ENCODE measurements around the gene CEP135. TPM values are rescaled to one million over a fixed set of nuclear protein-coding genes. Genes with fewer than 3 reads are reported as not detected.

CEP135 gene
- total and polyA plus RNA-seq, 9 donors: 4.3 to 11.5 (median 8.2) TPM

DNA sequence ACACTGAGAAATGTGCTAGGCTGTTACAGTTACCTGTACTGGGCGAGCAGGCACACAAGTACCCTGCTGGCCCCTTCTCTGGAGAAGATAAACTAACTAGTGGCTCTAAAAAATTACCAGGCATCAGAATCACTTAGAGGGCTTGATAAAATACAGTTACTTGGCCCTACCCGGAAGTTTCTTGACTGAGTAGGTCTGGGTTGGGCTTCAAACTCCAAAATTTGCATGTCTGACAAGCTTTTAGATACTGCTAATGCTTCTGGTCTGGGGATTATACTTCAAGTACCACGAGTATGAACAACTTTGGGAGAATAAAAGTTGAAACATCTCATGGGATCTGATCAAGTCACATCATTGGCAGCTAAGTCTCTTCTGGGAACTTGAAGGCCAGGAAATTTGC lies 30.8 kb downstream of the CEP135 start:
- TF ChIP-seq POLR2A (IDR thresholded peaks at IDR 0.05) (no peak), EP300 (IDR thresholded peaks at IDR 0.05) (no peak)
- TF ChIP-seq, protein P1, sequence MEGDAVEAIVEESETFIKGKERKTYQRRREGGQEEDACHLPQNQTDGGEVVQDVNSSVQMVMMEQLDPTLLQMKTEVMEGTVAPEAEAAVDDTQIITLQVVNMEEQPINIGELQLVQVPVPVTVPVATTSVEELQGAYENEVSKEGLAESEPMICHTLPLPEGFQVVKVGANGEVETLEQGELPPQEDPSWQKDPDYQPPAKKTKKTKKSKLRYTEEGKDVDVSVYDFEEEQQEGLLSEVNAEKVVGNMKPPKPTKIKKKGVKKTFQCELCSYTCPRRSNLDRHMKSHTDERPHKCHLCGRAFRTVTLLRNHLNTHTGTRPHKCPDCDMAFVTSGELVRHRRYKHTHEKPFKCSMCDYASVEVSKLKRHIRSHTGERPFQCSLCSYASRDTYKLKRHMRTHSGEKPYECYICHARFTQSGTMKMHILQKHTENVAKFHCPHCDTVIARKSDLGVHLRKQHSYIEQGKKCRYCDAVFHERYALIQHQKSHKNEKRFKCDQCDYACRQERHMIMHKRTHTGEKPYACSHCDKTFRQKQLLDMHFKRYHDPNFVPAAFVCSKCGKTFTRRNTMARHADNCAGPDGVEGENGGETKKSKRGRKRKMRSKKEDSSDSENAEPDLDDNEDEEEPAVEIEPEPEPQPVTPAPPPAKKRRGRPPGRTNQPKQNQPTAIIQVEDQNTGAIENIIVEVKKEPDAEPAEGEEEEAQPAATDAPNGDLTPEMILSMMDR (IDR thresholded peaks at IDR 0.05): no peak
- no peaks in the 10 kb centered on the region for H3K9me3 ChIP-seq
- H3K4me1 ChIP-seq (ENCODE audit: insufficient read depth): no peaks in the 10 kb centered on the region
- intact Hi-C loops (cut with DNase I): no loop called here
- 74 to 93% (median 84%) methylated on average over 3 of the region's 3 CpGs for WGBS, 3 donors
- H3K36me3 ChIP-seq: no peaks in the 10 kb centered on the region
- no peak overlapping the region for H3K4me3 ChIP-seq
- no peaks in the 10 kb centered on the region for H3K27me3 ChIP-seq
- no peak for DNase-seq
- no peak overlapping the region for H3K27ac ChIP-seq

DNA sequence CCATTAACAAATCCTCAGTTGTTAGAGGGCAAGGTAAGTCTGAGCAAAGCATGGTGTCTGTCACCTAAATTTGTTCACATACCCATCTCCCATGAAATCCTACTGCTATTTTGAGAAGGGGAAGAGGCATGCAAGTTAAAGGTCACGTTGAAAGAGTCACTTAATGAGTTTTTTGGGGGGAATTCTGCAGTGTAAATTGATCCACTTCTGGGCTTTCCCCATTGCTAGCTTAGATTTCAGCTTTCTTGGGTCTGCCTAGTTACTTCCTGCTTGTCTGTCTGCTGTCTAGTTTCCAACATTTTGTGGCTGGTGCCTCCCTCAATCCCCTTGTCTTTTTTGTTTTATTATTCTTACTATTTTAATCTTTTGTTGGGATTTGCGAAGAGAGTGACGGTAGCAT lies 32.0 kb downstream of the CEP135 start:
- Histone ChIP-seq H3K27ac (no peak overlapping the region), H3K27me3 (no peaks in the 10 kb centered on the region), H3K4me3 (no peak overlapping the region), H3K4me1 (ENCODE audit: insufficient read depth) (no peaks in the 10 kb centered on the region), H3K36me3 (no peaks in the 10 kb centered on the region), H3K9me3 (no peaks in the 10 kb centered on the region)
- TF ChIP-seq, protein P1 (IDR thresholded peaks at IDR 0.05): no peak
- TF ChIP-seq EP300 (IDR thresholded peaks at IDR 0.05) (no peak), POLR2A (IDR thresholded peaks at IDR 0.05) (no peak)
- WGBS, 3 donors: 59 to 86% (median 74%) methylated on average over 3 of the region's 3 CpGs
- intact Hi-C loops (cut with DNase I): no loop called here
- no peak for DNase-seq

DNA sequence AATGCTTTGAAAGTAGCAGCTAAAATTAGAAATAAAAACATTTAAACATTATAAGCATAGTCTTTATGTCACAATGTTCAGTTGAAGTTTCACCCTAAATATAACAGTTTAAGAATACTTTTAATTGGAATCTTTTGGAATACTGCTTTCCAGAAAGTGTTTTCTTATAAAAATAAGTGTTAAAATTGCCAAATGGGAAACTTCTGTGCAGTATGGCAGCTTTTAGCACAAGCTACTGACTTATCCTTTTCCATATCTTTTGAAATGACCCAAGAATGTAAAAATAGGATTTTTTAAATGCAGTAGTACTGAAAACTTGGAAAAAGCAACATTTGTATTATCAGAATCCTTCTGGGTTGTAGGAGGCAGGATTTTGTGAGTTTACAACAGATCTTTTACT lies 34.2 kb downstream of the CEP135 start:
- H3K27me3 ChIP-seq: no peaks in the 10 kb centered on the region
- H3K4me1 ChIP-seq (ENCODE audit: insufficient read depth): no peaks in the 10 kb centered on the region
- no peak for DNase-seq
- H3K27ac ChIP-seq: no peak overlapping the region
- intact Hi-C loops (cut with DNase I): no loop called here
- H3K36me3 ChIP-seq: no peaks in the 10 kb centered on the region
- TF ChIP-seq POLR2A (IDR thresholded peaks at IDR 0.05): no peak
- TF ChIP-seq, protein P1 (IDR thresholded peaks at IDR 0.05): no peak
- H3K9me3 ChIP-seq: no peaks in the 10 kb centered on the region
- no peak overlapping the region for H3K4me3 ChIP-seq

DNA sequence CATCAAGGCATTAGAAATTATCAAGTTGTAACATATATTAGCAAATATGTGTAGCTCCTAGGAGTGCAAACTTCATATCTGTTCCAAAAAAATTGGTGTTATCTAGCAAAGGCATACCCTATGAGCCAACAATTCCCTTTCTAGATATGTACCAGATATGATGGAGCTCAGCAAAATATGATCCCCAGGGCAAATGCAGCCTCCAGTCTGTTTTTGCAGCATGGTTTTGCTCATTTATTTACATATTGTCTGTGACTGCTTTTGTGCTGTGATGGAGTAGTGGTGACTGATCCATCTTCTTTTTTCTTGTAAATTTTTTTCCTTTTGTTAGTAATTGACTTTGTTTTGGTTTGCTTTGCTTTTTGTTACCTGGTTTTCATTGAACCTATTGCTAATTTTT lies 41.0 kb downstream of the CEP135 start:
- no peak overlapping the region for H3K27ac ChIP-seq
- intact Hi-C loops (cut with DNase I): no loop called here
- H3K27me3 ChIP-seq: no peaks in the 10 kb centered on the region
- H3K4me3 ChIP-seq: no peak overlapping the region
- no peak for DNase-seq
- no peaks in the 10 kb centered on the region for H3K4me1 ChIP-seq (ENCODE audit: insufficient read depth)
- TF ChIP-seq, protein P1 (IDR thresholded peaks at IDR 0.05): no peak
- TF ChIP-seq POLR2A (IDR thresholded peaks at IDR 0.05) (no peak), EP300 (IDR thresholded peaks at IDR 0.05) (no peak)
- H3K36me3 ChIP-seq: no peaks in the 10 kb centered on the region
- H3K9me3 ChIP-seq: no peaks in the 10 kb centered on the region

Measured in ovary (tissue), 9 donors.